NK-92 (cell line): Measurements from ENCODE around the gene OR2W3.

Experiments
- DNase-seq: peaks from one replicate; lab custom pipeline; 2025; ENCODE audit not compliant: unreplicated experiment; lab: John Stamatoyannopoulos, UW

Gene OR2W3

GRCh38 chr1:247895163-247895637 lies at the start of gene OR2W3:
OR2W3 (plus strand) TSS chr1:247895587; CDS start chr1:247895587, 0 bp downstream.
- DNase-seq: no peak

- DNase-seq: no peak
These were observed 49.7 kb upstream of the OR2W3 start for GRCh38 chr1:247845693-247846017.

- no peak for DNase-seq
These were observed 47.0 kb upstream of the OR2W3 start for GRCh38 chr1:247848346-247848745.

- no peak for DNase-seq
These were observed 45.8 kb upstream of the OR2W3 start for GRCh38 chr1:247849616-247850015.

GRCh38 chr1:247854899-247855545 lies 40.4 kb upstream of the OR2W3 start:
- no peak for DNase-seq

GRCh38 chr1:247855911-247856310 lies 39.5 kb upstream of the OR2W3 start:
- DNase-seq: no peak

GRCh38 chr1:247857069-247857984 lies 38.1 kb upstream of the OR2W3 start, which contains the start of gene TRIM58:
TRIM58 (plus strand) TSS chr1:247857187; CDS start chr1:247857247, 60 bp downstream.
- DNase-seq: no peak

- no peak for DNase-seq
These were observed 37.3 kb upstream of the OR2W3 start for GRCh38 chr1:247857985-247858619.

GRCh38 chr1:247862756-247863155 lies 32.6 kb upstream of the OR2W3 start:
- DNase-seq: no peak

GRCh38 chr1:247864644-247865043 lies 30.7 kb upstream of the OR2W3 start:
- no peak for DNase-seq

- no peak for DNase-seq
These were observed 30.0 kb upstream of the OR2W3 start for GRCh38 chr1:247865416-247865815.

GRCh38 chr1:247883346-247883745 lies 12.0 kb upstream of the OR2W3 start:
- no peak for DNase-seq

GRCh38 chr1:247884797-247885413 lies 10.5 kb upstream of the OR2W3 start:
- no peak for DNase-seq

- no peak for DNase-seq
These were observed 589 bp downstream of the OR2W3 start for GRCh38 chr1:247895976-247896375.

GRCh38 chr1:247904122-247904521 lies 8.7 kb downstream of the OR2W3 start:
- DNase-seq: no peak

GRCh38 chr1:247905181-247905580 lies 9.8 kb downstream of the OR2W3 start:
- DNase-seq: no peak

GRCh38 chr1:247905910-247906503 lies 10.6 kb downstream of the OR2W3 start:
- DNase-seq: no peak

- DNase-seq: no peak
These were observed 11.2 kb downstream of the OR2W3 start for GRCh38 chr1:247906504-247907047.

GRCh38 chr1:247908766-247909165 lies 13.4 kb downstream of the OR2W3 start:
- DNase-seq: no peak

- DNase-seq: no peak
These were observed 18.4 kb downstream of the OR2W3 start for GRCh38 chr1:247913786-247914185.
